WTC11 (cell line): ENCODE data around the gene AANAT.

ENCODE experiments used
- CTCF ChIP-seq: fragments of 200-600 bp; IDR thresholded peaks from 2 replicates; pipeline ENCODE4 v1.8.0; 2022; ENCODE audit warnings: antibody characterized with exemption
- ETV6 ChIP-seq: sonication (generic); formaldehyde crosslinking; IDR thresholded peaks from 2 replicates; pipeline ENCODE4 v1.8.1; 2022; ENCODE audit warnings: mild to moderate bottlenecking, missing genetic modification reagents
- JUN ChIP-seq: sonication (generic); formaldehyde crosslinking; IDR thresholded peaks from 2 replicates; pipeline ENCODE4 v1.8.0; 2023; ENCODE audit warnings: mild to moderate bottlenecking, missing genetic modification reagents
- NFYB ChIP-seq: sonication (generic); formaldehyde crosslinking; conservative IDR thresholded peaks from 2 replicates; pipeline ENCODE4 v1.8.0; 2022; ENCODE audit warnings: low read depth, missing genetic modification reagents
- NR3C1 ChIP-seq: sonication (generic); formaldehyde crosslinking; conservative IDR thresholded peaks from 2 replicates; pipeline ENCODE4 v1.8.1; 2023; ENCODE audit warnings: low read depth, mild to moderate bottlenecking, missing genetic modification reagents
- SMAD3 ChIP-seq: sonication (generic); formaldehyde crosslinking; IDR thresholded peaks from 2 replicates; pipeline ENCODE4 v1.8.0; 2022; ENCODE audit warnings: missing genetic modification reagents, mild to moderate bottlenecking, borderline replicate concordance
- STAT6 ChIP-seq: sonication (generic); formaldehyde crosslinking; conservative IDR thresholded peaks from 2 replicates; pipeline ENCODE4 v1.8.1; 2023; ENCODE audit warnings: mild to moderate bottlenecking, low read depth, missing genetic modification reagents, moderate library complexity

GRCh38 chr17:76433693-76434092, 33.7 kb upstream of the AANAT start:
- no peak for TF ChIP-seq STAT6 (CRISPR knock-in tag)
- no peak for TF ChIP-seq CTCF
- no peak for TF ChIP-seq SMAD3 (CRISPR knock-in tag)
- no peak for TF ChIP-seq JUN
- no peak for TF ChIP-seq ETV6
- no peak for TF ChIP-seq NFYB (CRISPR knock-in tag)
- TF ChIP-seq NR3C1 (CRISPR knock-in tag), result no peak
